CD4-positive, alpha-beta T cell treated with Interleukin-6 at 100 ng/mL for 8 hours (primary cell): ENCODE measurements around the gene RNF149.
A peak's percentile ranks its signal among the peaks of the same experiment; 100 is the strongest.
"Not testable (repeated sequence)": the region's sequence is repeated elsewhere in the genome, so short reads cannot be mapped to it uniquely, and the experiment has no call there.

Source experiments
- DNase-seq: peaks from one replicate; pipeline ENCODE4 v3.0.0-alpha.2; 2020; ENCODE audit warnings: mixed read lengths, low spot score

Gene RNF149

GRCh38 chr2:101330253-101330933 lies 21.9 kb upstream of the RNF149 start:
- DNase-seq: peak; percentile 43

GRCh38 chr2:101329026-101329425 lies 20.5 kb upstream of the RNF149 start:
- DNase-seq: no peak

- peak; percentile 78 for DNase-seq
These were observed 20.0 kb upstream of the RNF149 start for GRCh38 chr2:101328474-101329007.

DNA sequence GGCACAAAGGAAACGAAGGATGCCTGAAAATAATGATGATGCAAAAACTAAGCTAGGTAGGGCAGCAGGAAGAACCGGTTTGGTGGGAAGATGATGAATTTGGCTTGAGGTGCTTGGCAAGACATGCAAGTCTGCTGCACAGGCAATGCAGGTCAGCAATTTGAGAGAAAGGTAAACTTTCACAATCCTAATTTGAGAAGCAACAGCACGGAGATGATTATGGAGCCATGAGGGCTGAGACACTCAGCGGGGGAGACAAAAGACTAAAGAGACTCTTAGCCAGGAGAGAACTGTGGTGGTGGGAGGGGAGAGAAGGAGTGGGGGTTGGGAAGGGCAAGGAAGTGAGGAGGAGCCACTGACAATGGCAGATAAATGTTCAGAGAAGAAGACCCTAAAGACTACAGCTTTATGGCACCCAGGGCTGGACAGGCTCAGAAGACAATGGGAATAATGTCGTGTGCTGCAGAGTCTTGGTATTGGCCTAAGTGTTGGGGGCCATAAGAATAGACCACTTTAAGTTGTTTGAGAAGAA lies 19.4 kb upstream of the RNF149 start:
- DNase-seq: no peak

DNA sequence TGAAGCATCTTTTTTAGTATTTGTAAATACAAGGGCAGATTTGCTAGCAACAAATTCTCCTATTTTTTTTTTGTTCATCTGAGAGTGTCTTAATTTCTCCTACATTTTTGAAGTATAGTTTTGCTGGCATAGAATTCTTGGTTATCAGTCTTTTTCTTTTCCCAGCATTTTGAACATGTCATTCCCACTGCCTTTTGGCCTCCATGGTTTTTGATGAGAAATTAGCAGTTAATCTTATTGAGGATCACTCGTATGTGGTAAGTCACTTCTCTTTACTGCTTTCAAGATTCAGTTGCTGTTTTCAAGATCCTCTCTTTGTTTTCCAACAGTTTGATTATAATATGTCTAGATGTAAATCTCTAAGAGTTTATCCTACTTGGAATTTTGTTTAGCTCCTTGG lies 16.9 kb upstream of the RNF149 start:
- no peak for DNase-seq

- not testable (repeated sequence) for DNase-seq
These were observed 8.1 kb upstream of the RNF149 start for GRCh38 chr2:101316568-101316967.

DNA sequence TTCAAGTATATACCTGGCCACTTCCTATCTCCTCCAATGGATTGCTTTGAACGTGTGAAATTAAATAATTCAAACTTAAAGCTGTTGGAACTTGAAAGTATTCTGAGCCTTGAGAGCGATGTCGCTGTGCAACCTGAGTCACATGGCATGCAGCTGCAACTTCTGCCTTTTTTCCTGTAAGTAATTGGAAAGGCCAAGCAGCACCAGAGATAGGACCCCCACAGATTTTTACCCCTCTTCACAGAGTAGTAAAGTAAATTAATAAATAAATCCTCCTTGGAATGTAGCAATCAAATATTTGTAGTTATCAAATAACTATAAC lies 3.2 kb upstream of the RNF149 start:
- no peak for DNase-seq

- peak; percentile 53 for DNase-seq
These were observed 2.6 kb upstream of the RNF149 start for GRCh38 chr2:101310834-101311695.

GRCh38 chr2:101310090-101310833 lies 1.8 kb upstream of the RNF149 start:
- DNase-seq: no peak

DNA sequence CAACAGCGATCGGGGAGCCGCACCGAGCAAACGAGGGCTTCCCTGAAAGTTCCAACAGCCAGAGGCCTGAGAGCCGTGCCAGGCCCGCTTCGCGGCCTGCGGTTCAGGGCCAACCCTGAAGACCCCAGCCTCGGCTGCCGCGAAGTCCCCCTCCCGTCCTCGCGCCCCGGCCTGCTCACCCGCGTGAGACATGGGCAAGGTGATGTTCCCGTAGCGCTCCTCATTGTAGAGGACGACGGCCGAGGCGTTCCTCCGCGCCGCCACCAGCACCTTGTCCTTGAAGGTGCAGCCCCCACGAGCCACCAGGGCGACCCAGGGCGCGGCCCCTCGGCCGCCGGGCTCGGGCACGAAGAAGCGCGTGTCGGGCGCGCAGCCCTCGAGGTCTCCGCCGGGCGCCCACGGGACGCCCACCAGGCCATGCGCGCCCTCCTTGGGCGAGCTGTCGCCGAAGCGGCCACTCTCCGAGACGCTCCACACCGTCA lies 510 bp downstream of the RNF149 start:
- peak; percentile 10 for DNase-seq

- DNase-seq: no peak
These were observed 998 bp downstream of the RNF149 start for GRCh38 chr2:101307503-101307902.

- no peak for DNase-seq
These were observed 2.1 kb downstream of the RNF149 start for GRCh38 chr2:101306410-101306809.

GRCh38 chr2:101305492-101306078 lies 2.9 kb downstream of the RNF149 start:
- DNase-seq: no peak

- DNase-seq: no peak
These were observed 3.5 kb downstream of the RNF149 start for GRCh38 chr2:101305035-101305434.

GRCh38 chr2:101303688-101304087 lies 4.8 kb downstream of the RNF149 start:
- DNase-seq: no peak

GRCh38 chr2:101302016-101302415 lies 6.5 kb downstream of the RNF149 start:
- DNase-seq: no peak

GRCh38 chr2:101300836-101301235 lies 7.7 kb downstream of the RNF149 start:
- no peak for DNase-seq

DNA sequence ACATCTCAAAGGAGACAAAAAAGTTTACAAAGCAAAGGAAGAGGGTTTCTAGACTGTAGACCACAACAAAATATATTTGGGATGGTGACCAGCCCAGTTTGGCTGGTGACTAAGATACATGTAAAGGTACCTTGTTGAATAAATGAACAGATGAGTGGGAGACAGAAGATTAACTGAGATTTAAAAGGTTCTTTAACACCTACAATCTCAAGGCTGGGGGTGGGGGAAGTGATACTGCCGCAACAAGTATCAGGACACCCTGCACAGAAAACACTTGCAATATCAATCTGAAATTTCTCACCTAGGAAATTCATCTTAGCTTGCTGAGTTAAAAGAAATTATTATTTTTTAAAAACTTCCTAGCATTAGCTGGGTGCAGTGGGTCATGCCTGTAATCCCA lies 8.3 kb downstream of the RNF149 start:
- no peak for DNase-seq

- no peak for DNase-seq
These were observed 8.9 kb downstream of the RNF149 start for GRCh38 chr2:101299604-101300003.

- no peak for DNase-seq
These were observed 11.1 kb downstream of the RNF149 start for GRCh38 chr2:101297383-101297782.

DNA sequence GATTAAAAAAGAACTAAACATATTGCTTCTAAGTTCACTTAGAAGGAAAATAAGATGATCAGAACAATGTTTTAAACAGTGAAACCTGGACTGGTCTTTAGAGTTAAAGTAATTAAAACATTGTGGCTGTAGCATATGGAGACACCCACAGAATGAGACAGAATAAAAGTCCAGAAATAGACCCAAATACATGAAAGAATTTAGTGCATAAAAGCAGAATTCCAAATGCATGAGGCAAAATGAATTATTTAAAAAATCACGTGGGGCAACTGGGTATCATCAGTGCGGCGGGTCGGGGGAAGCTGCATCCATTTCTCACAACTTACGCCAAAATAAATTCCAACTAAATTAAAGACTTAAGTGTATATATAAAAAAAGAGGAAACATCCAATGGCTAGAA lies 12.1 kb downstream of the RNF149 start:
- no peak for DNase-seq

- DNase-seq: no peak
These were observed 12.6 kb downstream of the RNF149 start for GRCh38 chr2:101295895-101296294.
